AG10803 (cell line): ENCODE results near the gene HESX1.

Experiments
- DNase-seq: peaks from one replicate; pipeline ENCODE4 v3.0.0; 2010; ENCODE audit warnings: low read depth
- H3K4me3 ChIP-seq: 2 replicates; pipeline ENCODE4 v1.5.1; 2011; ENCODE audit warnings: mild to moderate bottlenecking, low read length, control low read depth
- TF ChIP-seq, protein P1 (sequence below): conservative IDR thresholded peaks from 2 replicates; pipeline ENCODE4 v1.5.1; 2011; ENCODE audit warnings: mild to moderate bottlenecking, low read length, control low read depth, inconsistent platforms

Gene HESX1

DNA sequence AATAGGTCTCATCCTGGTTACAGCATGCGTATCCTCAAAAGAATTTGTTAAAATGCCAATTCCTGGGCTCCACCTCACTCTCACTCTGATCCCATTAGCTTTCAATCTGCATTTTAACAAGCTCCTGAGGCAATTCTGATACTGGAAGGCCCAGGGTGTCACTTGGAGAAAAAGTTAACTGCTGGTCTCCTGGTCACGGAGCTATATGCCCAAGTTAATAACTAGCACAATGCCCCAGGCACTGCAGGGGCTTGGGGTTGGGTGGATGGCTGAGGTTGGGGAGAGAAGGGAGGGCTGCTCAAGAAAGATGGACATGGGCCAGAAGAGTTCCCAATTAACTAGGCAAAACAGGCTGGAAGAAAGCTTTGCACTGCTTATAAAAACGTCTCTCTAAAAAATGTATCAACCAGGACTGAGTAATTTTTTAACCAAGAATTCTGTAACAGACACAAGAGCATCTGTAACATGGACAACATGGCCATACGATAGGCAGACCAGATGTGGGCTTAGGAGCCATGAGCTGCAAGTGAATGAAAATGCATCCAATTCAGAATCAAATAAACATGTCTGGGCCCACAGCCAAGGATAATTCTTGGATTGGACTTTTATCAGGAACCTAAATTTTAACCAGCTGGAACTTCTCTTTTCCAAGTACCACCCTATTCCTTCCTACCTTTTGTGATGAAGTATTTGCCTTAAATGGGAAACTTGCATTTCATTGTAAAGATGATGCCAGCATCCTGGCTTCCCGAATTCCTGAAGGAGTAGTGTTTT, 38.8 kb downstream of the HESX1 start:
- DNase-seq = peak; percentile 63
- TF ChIP-seq, protein P1, sequence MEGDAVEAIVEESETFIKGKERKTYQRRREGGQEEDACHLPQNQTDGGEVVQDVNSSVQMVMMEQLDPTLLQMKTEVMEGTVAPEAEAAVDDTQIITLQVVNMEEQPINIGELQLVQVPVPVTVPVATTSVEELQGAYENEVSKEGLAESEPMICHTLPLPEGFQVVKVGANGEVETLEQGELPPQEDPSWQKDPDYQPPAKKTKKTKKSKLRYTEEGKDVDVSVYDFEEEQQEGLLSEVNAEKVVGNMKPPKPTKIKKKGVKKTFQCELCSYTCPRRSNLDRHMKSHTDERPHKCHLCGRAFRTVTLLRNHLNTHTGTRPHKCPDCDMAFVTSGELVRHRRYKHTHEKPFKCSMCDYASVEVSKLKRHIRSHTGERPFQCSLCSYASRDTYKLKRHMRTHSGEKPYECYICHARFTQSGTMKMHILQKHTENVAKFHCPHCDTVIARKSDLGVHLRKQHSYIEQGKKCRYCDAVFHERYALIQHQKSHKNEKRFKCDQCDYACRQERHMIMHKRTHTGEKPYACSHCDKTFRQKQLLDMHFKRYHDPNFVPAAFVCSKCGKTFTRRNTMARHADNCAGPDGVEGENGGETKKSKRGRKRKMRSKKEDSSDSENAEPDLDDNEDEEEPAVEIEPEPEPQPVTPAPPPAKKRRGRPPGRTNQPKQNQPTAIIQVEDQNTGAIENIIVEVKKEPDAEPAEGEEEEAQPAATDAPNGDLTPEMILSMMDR = no peak; the same call in 1 of the 2 replicates

DNA sequence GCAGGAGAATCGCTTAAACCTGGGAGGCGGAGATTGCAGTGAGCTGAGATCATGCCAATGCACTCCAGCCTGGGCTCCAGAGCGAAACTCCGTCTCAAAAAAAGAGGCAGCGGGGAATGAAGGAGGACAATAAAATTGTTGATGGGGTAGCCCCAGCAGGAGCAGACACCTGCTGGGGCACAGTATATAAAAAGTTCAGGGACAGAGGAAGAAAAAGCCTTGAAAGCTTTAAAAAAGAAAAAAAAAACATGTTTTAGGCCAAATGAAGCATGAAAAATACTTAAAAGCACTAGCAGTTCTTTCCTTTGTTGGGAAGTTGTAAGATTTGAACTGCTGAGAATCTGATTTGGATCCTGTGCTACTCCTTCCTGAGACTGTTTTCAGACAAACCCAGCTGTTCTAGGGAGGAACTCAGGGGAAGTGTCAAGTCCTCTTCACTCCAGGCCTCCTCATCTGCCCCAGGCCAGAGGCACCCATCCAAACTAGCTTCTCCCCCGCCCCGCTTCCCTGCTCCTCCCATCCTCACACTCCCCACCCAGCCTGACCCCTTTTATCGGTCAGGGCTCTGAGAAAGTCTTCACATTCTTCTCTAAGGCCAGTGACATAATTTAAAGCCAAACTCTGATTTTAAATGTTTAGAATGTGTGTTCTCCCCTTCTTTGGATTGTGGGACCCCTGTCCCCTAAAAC, 39.6 kb downstream of the HESX1 start:
- DNase-seq = no peak
- TF ChIP-seq, protein P1 = no peak
- no peak overlapping the region for H3K4me3 ChIP-seq

More for the DNA sequence above, 38.8 kb downstream of the HESX1 start:
- no peak overlapping the region for H3K4me3 ChIP-seq

DNA sequence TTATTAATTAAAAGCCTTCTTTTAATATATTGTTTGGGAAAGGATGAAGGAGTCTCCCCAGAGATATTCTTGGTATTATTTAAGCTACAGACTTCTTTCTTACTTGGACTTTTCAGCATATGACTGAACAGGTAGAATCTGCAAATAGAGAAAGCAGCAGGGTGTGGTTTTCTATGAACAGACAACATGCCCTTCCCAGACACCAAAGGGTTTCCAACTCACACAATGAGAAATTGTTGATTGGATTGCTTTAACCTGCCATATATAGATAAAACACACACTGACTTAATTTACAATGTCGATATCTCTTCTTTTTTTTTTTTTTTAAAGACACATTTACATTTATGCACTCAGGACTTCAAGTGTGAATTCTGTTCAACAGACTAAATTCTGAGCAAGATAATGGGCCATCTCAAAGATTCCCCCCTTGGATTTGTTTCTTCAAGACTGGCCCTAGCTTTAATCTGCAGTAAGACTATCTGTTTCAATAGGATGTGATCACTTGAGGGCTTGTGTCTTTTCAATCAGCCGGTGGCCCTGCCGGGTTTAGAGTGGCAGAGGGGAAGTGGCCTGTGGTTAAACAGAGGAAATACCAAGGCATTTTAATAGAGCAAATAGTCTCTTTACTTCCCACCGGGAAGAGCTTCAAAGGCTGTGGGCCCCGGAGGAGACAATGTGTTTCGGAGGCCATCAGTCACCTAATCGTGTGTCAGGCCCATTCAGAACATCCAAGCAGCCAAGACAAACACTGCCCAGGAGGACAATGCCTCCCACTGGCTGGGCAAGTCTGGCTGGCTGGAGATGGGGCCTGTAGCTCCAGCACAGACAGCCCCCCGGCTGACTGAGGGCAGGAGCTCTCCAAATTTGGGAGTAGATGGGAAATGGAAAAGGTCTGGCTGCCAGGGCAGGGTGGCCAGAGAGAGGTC, 40.7 kb downstream of the HESX1 start:
- TF ChIP-seq, protein P1 = no peak
- DNase-seq = no peak
- no peak overlapping the region for H3K4me3 ChIP-seq

DNA sequence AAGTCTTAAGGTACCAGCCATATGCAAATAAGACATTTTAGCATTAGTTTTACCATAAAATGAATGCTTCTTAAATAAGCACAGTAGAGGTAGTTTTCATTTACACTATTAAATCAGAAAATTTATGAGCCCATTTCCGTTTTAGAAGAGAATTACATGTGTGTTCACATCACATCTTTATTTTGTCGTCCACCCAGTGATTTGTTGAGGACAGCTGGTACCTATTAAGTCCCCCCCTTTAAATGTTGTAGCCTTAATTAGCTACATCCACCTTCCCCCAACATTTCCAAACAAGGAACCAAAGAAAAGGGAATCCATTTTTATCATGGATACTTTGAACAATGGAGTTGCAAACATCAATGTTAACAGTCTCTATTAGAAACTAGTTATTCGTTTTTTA, 41.5 kb downstream of the HESX1 start:
- TF ChIP-seq, protein P1 = no peak
- no peak for DNase-seq
- H3K4me3 ChIP-seq = no peak overlapping the region

DNA sequence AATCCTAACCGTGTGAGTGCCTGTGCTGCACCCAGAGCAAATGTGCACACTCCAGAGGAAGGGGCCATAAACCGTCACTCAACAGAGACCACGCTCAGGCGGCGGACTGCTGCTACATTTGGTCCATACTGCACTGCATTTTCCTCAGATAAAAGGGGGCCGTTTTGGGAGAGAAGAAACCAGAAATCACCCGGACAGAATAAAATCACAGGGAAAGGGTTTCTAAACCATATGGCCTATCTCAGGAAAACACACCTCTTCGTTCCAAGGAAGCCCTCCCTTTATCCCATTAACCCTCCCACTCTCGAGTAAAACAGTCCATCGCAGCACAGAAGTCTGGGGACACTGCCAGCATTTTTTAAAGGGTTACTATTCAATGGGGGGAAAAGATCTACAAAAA, 42.2 kb downstream of the HESX1 start:
- H3K4me3 ChIP-seq = no peak overlapping the region
- no peak for DNase-seq
- TF ChIP-seq, protein P1 = no peak

DNA sequence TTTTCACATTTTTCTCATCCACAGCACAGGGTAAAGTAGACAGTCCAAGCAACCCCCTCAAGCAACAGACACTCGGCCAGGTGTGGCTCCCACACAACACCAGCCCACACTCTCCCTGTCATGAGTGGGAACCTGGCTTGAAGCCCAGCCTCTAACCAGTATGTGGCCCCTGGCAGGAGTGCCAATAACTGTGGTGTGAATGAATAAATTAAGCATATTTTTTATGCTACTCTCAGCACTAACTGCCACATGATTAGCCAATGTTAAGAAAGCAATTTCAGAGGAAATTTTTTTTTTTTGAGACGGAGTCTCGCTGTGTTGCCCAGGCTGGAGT, 44.5 kb downstream of the HESX1 start:
- no peak for DNase-seq
- TF ChIP-seq, protein P1 = no peak
- no peak overlapping the region for H3K4me3 ChIP-seq
